ENCODE data around the gene UTS2B. TPM values are rescaled to one million over a fixed set of nuclear protein-coding genes. Genes with fewer than 3 reads are reported as not detected.

UTS2B gene
- total and polyA plus RNA-seq, 4 donors: 0.15 to 2.8 (median 0.60) TPM

DNA sequence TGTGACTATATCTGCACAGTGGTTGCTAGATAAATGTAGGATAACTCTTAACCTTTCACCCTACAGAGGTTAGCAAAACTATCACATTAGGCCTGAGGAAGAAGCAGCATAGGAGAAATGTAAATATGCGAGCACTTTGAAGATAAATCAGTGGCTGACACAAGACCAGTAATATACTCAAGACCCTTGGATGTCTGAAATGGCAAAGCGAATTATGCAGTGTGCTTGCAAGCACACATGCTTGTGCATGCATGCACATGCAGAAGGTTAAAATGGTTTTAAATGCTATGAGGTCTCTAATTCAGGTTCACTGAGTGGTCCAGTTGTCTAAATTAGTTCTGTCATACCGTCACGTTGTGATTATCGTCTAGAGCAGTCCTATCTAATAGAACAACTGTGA lies 13.6 kb upstream of the UTS2B start:
- no peak overlapping the region for H3K27ac ChIP-seq (ENCODE audit: low read depth in 1 of 2, low read length in 2 of 2)
- ATAC-seq (ENCODE audit: low FRiP score) (no peak), DNase-seq (no peak)
- no peaks in the 10 kb centered on the region for H3K9me3 ChIP-seq (ENCODE audit: control insufficient read depth, low read length)
- no peaks in the 10 kb centered on the region for H3K27me3 ChIP-seq (ENCODE audit: control insufficient read depth in 1 of 2, insufficient read depth in 2 of 2, low read length in 1 of 2)
- 90 to 94% methylated on average over 5 of the region's 5 CpGs for WGBS, 2 donors
- H3K4me1 ChIP-seq (ENCODE audit: control insufficient read depth in 1 of 2, insufficient read depth in 2 of 2, low read length in 2 of 2): peaks cover 6 to 25% of the 10 kb centered on the region in 2 donors
- no peaks in the 10 kb centered on the region for H3K36me3 ChIP-seq (ENCODE audit: control insufficient read depth in 1 of 2, insufficient read depth in 2 of 2, low read length in 1 of 2)
- intact Hi-C loops (cut with DNase I): no loop called here
- H3K4me3 ChIP-seq (ENCODE audit: low read length in 2 of 2): no peak overlapping the region

DNA sequence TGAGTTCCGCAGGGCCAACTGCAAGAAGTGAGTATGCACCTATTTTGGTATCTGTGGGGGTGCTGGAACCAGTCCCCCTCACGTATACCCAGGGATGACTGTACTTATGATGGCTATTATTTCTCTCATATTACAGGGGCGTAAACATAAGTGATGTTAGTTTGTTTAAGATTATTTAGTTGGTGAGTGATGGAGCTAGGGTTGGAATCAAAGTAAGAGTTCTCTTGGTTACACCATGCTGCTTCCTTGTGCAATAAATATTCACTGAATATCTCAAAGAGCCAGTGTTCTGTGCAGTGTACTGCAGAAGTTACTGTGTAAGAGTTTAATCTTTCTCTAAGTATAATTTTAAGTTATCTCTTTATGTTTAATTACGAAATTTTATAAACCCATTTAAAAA lies 12.8 kb upstream of the UTS2B start:
- DNase-seq: no peak
- Histone ChIP-seq H3K4me3 (ENCODE audit: low read length in 2 of 2) (no peak overlapping the region), H3K27ac (ENCODE audit: low read depth in 1 of 2, low read length in 2 of 2) (peak overlapping the region; percentile 1 to 57), H3K4me1 (ENCODE audit: control insufficient read depth in 1 of 2, insufficient read depth in 2 of 2, low read length in 2 of 2) (peaks cover 5 to 25% of the 10 kb centered on the region in 2 donors), H3K36me3 (ENCODE audit: control insufficient read depth in 1 of 2, insufficient read depth in 2 of 2, low read length in 1 of 2) (no peaks in the 10 kb centered on the region), H3K27me3 (ENCODE audit: control insufficient read depth in 1 of 2, insufficient read depth in 2 of 2, low read length in 1 of 2) (no peaks in the 10 kb centered on the region), H3K9me3 (ENCODE audit: control insufficient read depth, low read length) (no peaks in the 10 kb centered on the region)
- intact Hi-C loops (cut with DNase I): no loop called here
- WGBS, 2 donors: 71 to 73% methylated on average over 4 of the region's 4 CpGs
- ATAC-seq (ENCODE audit: low FRiP score): no peak

DNA sequence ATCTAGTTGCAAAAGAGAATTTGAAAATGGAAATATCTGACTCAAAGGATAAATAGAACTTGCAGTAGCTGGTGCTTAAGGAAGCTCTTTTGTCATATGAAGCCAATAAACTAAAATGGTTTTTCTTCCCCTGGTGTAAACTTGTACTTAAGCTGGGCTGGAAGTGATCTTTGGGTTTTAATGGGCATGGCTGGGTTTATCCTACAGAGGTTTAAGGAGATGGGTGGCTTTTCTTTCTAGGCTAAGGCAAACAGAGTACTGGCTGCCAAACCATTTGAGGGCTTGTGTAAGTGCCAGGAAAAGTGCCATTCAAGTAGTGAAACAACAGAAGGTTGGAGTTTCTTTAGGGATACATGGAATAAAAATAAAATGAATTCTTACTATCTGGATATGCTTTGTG lies 12.1 kb upstream of the UTS2B start:
- H3K36me3 ChIP-seq (ENCODE audit: control insufficient read depth in 1 of 2, insufficient read depth in 2 of 2, low read length in 1 of 2): no peaks in the 10 kb centered on the region
- ATAC-seq (ENCODE audit: low FRiP score) (no peak), DNase-seq (no peak)
- no peaks in the 10 kb centered on the region for H3K9me3 ChIP-seq (ENCODE audit: control insufficient read depth, low read length)
- H3K27ac ChIP-seq (ENCODE audit: low read depth in 1 of 2, low read length in 2 of 2): peak overlapping the region in 1 of 2 donors; percentile 71
- no peaks in the 10 kb centered on the region for H3K27me3 ChIP-seq (ENCODE audit: control insufficient read depth in 1 of 2, insufficient read depth in 2 of 2, low read length in 1 of 2)
- intact Hi-C loops (cut with DNase I): no loop called here
- peaks cover 3 to 25% of the 10 kb centered on the region in 2 donors for H3K4me1 ChIP-seq (ENCODE audit: control insufficient read depth in 1 of 2, insufficient read depth in 2 of 2, low read length in 2 of 2)
- H3K4me3 ChIP-seq (ENCODE audit: low read length in 2 of 2): no peak overlapping the region

DNA sequence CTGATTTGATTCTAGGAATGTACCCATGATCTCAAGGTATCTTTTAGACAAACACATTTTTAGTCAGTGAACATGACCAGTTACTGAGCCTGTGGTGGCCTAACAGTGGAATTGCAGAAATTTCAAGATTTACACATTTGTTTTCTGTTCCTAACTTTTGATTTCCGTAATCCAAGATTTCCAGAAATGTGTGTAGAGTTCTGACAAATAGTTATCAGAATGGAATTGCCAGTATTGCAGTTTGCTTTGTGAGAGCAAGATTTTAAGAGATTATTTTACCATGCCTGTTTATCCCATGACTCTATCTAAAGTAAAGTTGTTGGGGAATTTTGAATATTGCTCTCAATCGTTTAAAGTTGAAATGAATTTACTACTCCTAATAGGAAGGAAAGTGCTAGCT lies 11.7 kb upstream of the UTS2B start:
- Histone ChIP-seq H3K4me3 (ENCODE audit: low read length in 2 of 2) (no peak overlapping the region), H3K4me1 (ENCODE audit: control insufficient read depth in 1 of 2, insufficient read depth in 2 of 2, low read length in 2 of 2) (peaks cover 2 to 25% of the 10 kb centered on the region in 2 donors), H3K36me3 (ENCODE audit: control insufficient read depth in 1 of 2, insufficient read depth in 2 of 2, low read length in 1 of 2) (no peaks in the 10 kb centered on the region), H3K9me3 (ENCODE audit: control insufficient read depth, low read length) (no peaks in the 10 kb centered on the region), H3K27ac (ENCODE audit: low read depth in 1 of 2, low read length in 2 of 2) (peak overlapping the region in 1 of 2 donors; percentile 43), H3K27me3 (ENCODE audit: control insufficient read depth in 1 of 2, insufficient read depth in 2 of 2, low read length in 1 of 2) (no peaks in the 10 kb centered on the region)
- 12% methylated on average over 2 of the region's 2 CpGs for WGBS, 2 donors
- no peak for ATAC-seq (ENCODE audit: low FRiP score)
- intact Hi-C loops (cut with DNase I): no loop called here
- no peak for DNase-seq

DNA sequence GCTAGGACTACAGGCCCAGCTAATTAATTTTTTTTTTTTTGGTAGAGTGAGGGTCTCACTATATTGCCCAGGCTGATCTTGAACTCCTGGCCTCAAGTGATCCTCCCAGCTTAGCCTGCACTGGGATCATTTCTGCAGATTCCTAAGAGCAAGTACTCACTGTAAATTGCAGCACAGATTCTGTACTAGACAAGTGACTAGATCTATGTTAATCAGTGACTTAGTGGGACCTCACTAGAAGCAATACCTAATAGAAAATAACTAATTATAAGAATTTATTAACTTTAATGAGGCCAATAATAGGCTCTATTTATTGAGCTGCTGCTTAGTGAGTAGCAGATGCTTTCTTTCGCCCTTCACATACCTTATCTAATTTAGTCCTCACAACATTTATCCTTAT lies 10.6 kb upstream of the UTS2B start:
- H3K4me3 ChIP-seq (ENCODE audit: low read length in 2 of 2): no peak overlapping the region
- DNase-seq: no peak
- no peaks in the 10 kb centered on the region for H3K27me3 ChIP-seq (ENCODE audit: control insufficient read depth in 1 of 2, insufficient read depth in 2 of 2, low read length in 1 of 2)
- intact Hi-C loops (cut with DNase I): no loop called here
- peak overlapping the region in 1 of 2 donors; percentile 43 for H3K27ac ChIP-seq (ENCODE audit: low read depth in 1 of 2, low read length in 2 of 2)
- H3K36me3 ChIP-seq (ENCODE audit: control insufficient read depth in 1 of 2, insufficient read depth in 2 of 2, low read length in 1 of 2): no peaks in the 10 kb centered on the region
- no peak for ATAC-seq (ENCODE audit: low FRiP score)
- peaks cover 2 to 25% of the 10 kb centered on the region in 2 donors for H3K4me1 ChIP-seq (ENCODE audit: control insufficient read depth in 1 of 2, insufficient read depth in 2 of 2, low read length in 2 of 2)
- WGBS, 2 donors: 93 to 96% methylated on average over 1 of the region's 1 CpG
- no peaks in the 10 kb centered on the region for H3K9me3 ChIP-seq (ENCODE audit: control insufficient read depth, low read length)

DNA sequence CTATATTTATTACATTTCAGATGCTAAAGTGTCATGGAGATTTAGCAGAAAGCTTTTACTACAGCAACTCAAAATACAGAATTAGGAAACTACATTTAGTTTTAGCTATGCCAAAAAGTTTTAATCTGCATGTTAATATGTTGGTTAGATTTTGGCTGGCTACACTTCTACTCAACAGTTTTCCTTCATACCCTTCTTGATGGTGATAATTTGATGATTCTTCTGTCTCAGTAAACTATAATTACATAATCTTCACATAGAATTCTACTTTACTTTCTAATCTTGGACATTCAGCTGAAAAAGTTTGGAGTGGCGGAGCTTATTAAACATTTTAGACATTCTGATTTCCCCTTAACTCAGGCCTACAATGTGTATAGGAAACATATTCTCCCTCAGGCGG lies 10.0 kb upstream of the UTS2B start:
- no peaks in the 10 kb centered on the region for H3K27me3 ChIP-seq (ENCODE audit: control insufficient read depth in 1 of 2, insufficient read depth in 2 of 2, low read length in 1 of 2)
- intact Hi-C loops (cut with DNase I): no loop called here
- ATAC-seq (ENCODE audit: low FRiP score): no peak
- no peaks in the 10 kb centered on the region for H3K9me3 ChIP-seq (ENCODE audit: control insufficient read depth, low read length)
- H3K27ac ChIP-seq (ENCODE audit: low read depth in 1 of 2, low read length in 2 of 2): no peak overlapping the region
- 97 to 98% methylated on average over 2 of the region's 2 CpGs for WGBS, 2 donors
- H3K36me3 ChIP-seq (ENCODE audit: control insufficient read depth in 1 of 2, insufficient read depth in 2 of 2, low read length in 1 of 2): no peaks in the 10 kb centered on the region
- no peak overlapping the region for H3K4me3 ChIP-seq (ENCODE audit: low read length in 2 of 2)
- DNase-seq: no peak
- peaks cover 2 to 23% of the 10 kb centered on the region in 2 donors for H3K4me1 ChIP-seq (ENCODE audit: control insufficient read depth in 1 of 2, insufficient read depth in 2 of 2, low read length in 2 of 2)

DNA sequence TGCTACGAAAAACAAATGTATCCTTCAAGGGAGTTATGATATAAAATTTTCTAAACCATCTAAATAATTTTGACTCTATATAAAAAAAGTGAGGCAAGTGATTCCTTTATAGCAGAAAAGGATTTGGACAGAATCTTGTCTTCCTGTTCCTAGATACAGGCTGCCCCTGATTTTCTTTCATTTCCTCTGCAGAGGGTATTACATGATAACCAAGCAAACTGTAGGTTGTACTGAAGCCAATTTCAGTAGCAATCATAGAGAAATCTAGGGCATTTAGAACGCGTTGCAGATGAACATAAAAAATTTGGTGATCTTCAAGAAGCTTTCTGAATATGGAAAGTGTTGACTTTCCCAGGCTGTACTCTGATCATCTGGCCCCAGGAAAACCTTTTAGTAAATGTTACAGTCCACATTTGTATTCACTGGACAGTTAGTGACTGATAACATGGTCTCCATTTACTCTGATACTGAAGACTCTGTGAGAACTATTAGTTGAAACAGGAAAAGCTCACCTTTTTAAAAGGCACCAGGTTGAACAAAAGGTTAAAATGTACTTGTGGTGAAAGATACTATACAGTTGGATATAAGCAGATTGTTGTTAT lies 9.1 kb upstream of the UTS2B start:
- ATAC-seq (ENCODE audit: low FRiP score) (no peak), DNase-seq (no peak)
- Histone ChIP-seq H3K36me3 (ENCODE audit: control insufficient read depth in 1 of 2, insufficient read depth in 2 of 2, low read length in 1 of 2) (no peaks in the 10 kb centered on the region), H3K27ac (ENCODE audit: low read depth in 1 of 2, low read length in 2 of 2) (no peak overlapping the region), H3K27me3 (ENCODE audit: control insufficient read depth in 1 of 2, insufficient read depth in 2 of 2, low read length in 1 of 2) (no peaks in the 10 kb centered on the region), H3K4me3 (ENCODE audit: low read length in 2 of 2) (no peak overlapping the region), H3K4me1 (ENCODE audit: control insufficient read depth in 1 of 2, insufficient read depth in 2 of 2, low read length in 2 of 2) (peaks cover under 1 to 16% of the 10 kb centered on the region in 2 donors), H3K9me3 (ENCODE audit: control insufficient read depth, low read length) (no peaks in the 10 kb centered on the region)
- intact Hi-C loops (cut with DNase I): no loop called here
- 56 to 66% methylated on average over 3 of the region's 3 CpGs for WGBS, 2 donors

DNA sequence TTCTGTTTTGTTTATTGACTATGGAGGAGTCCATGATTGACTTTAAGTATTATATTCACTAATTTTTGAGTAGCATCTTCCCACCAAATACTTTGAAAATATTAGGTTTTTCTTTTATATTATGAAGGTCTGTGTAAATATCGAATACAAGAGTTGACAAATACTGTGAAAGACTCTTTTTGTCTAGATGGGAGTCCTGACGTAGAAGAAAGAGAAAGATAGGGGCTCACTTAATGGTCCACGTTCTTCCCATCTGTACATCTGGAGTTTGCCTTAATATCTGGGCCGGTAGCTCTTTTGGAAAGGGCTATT lies 7.8 kb upstream of the UTS2B start:
- ATAC-seq (ENCODE audit: low FRiP score) (no peak), DNase-seq (no peak)
- no peak overlapping the region for H3K4me3 ChIP-seq (ENCODE audit: low read length in 2 of 2)
- no peaks in the 10 kb centered on the region for H3K36me3 ChIP-seq (ENCODE audit: control insufficient read depth in 1 of 2, insufficient read depth in 2 of 2, low read length in 1 of 2)
- H3K27me3 ChIP-seq (ENCODE audit: control insufficient read depth in 1 of 2, insufficient read depth in 2 of 2, low read length in 1 of 2): no peaks in the 10 kb centered on the region
- no peak overlapping the region for H3K27ac ChIP-seq (ENCODE audit: low read depth in 1 of 2, low read length in 2 of 2)
- peaks cover 2 to 14% of the 10 kb centered on the region in 2 donors for H3K4me1 ChIP-seq (ENCODE audit: control insufficient read depth in 1 of 2, insufficient read depth in 2 of 2, low read length in 2 of 2)
- intact Hi-C loops (cut with DNase I): no loop called here
- no peaks in the 10 kb centered on the region for H3K9me3 ChIP-seq (ENCODE audit: control insufficient read depth, low read length)
- WGBS, 2 donors: 74 to 77% methylated on average over 4 of the region's 4 CpGs

DNA sequence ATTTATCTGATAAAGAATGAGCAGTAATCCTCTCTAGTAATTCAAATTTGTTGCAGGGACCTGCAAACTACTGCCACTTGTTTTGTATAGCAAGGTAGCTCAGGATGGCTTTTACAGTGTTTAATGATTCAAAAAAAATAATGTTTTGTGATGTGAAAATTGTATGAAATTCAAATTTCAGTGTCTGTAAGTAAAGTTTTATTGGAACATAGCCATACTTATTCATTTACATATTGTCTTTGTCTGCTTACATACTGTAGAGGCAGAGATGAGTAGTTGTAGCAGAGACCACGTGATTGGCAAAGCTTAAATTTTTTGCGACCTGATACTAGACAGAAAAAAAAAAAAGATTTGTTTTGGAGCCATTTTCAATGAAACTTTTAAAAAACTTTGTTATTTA lies 6.5 kb upstream of the UTS2B start:
- ATAC-seq (ENCODE audit: low FRiP score) (no peak), DNase-seq (no peak)
- Histone ChIP-seq H3K4me3 (ENCODE audit: low read length in 2 of 2) (no peak overlapping the region), H3K4me1 (ENCODE audit: control insufficient read depth in 1 of 2, insufficient read depth in 2 of 2, low read length in 2 of 2) (peaks cover 2 to 15% of the 10 kb centered on the region in 2 donors), H3K9me3 (ENCODE audit: control insufficient read depth, low read length) (no peaks in the 10 kb centered on the region), H3K27ac (ENCODE audit: low read depth in 1 of 2, low read length in 2 of 2) (no peak overlapping the region), H3K36me3 (ENCODE audit: control insufficient read depth in 1 of 2, insufficient read depth in 2 of 2, low read length in 1 of 2) (no peaks in the 10 kb centered on the region), H3K27me3 (ENCODE audit: control insufficient read depth in 1 of 2, insufficient read depth in 2 of 2, low read length in 1 of 2) (no peaks in the 10 kb centered on the region)
- 56 to 59% methylated on average over 2 of the region's 2 CpGs for WGBS, 2 donors
- intact Hi-C loops (cut with DNase I): no loop called here
